Measurements from ENCODE around the gene RPRD1A. TPM values are rescaled to one million over a fixed set of nuclear protein-coding genes. Genes with fewer than 3 reads are reported as not detected.

Gene RPRD1A
- total RNA-seq, 1 experiment from 2014 or later, result 65.1 TPM

GRCh38 chr18:35941299-35941698 is 126.1 kb downstream of the RPRD1A start:
- Histone ChIP-seq H3K9me3 (ENCODE audit: low read depth, low read length, poor library complexity, severe bottlenecking) (no peaks in the 10 kb centered on the region), H3K27ac (ENCODE audit: low read depth, low read length, poor library complexity, severe bottlenecking) (no peak overlapping the region), H3K27me3 (replicated peaks; ENCODE audit: insufficient read depth, low read depth, low read length, poor library complexity) (no peaks in the 10 kb centered on the region), H3K4me1 (ENCODE audit: insufficient read depth, low read length, poor library complexity, severe bottlenecking) (no peaks in the 10 kb centered on the region), H3K36me3 (ENCODE audit: insufficient read depth, low read length, poor library complexity, severe bottlenecking) (no peaks in the 10 kb centered on the region), H3K4me3 (ENCODE audit: low read depth, low read length, poor library complexity, severe bottlenecking) (no peak overlapping the region)
- POLR2A ChIA-PET (ENCODE audit: low non-redundant PET), result no interaction called here
- no peak for DNase-seq (ENCODE audit: low spot score)
- CTCF ChIA-PET, result no interaction called here
- intact Hi-C loops (cut with micrococcal nuclease; ENCODE audit: unreplicated experiment), result no loop called here
- no TSS peak for BruUV-seq (replicated peaks)
- TF ChIP-seq EZH2 (IDR thresholded peaks at IDR 0.05; ENCODE audit: borderline replicate concordance, low read depth, low read length, poor library complexity, severe bottlenecking) (no peak), CTCF (conservative IDR thresholded peaks at IDR 0.05; ENCODE audit: low read depth, low read length) (no peak)

Other genes with a start within 250 kb of the RPRD1A start
- gene SLC39A6, start 61.8 kb upstream of the RPRD1A start, total RNA-seq (2021), result 58.1 and 70.7 TPM in 2 replicates
- gene ELP2, start 62.3 kb upstream of the RPRD1A start, total RNA-seq (2021), result 96.5 and 110 TPM in 2 replicates
- gene MOCOS, start 119.9 kb upstream of the RPRD1A start, total RNA-seq (2021), result not detected in 2 replicates
- gene FHOD3, start 230.2 kb upstream of the RPRD1A start, total RNA-seq (2021), result 0.26 and 0.34 TPM in 2 replicates

All from A673 (cell line).